B cell (primary cell): ENCODE measurements around the gene HABP2. TPM values are rescaled to one million over a fixed set of nuclear protein-coding genes. Genes with fewer than 3 reads are reported as not detected.

Source experiments
- ATAC-seq: fragments of 200-7000 bp; cut with Tn5 transposase; one replicate; pipeline ENCODE4 v1.10.0; 2021; ENCODE audit warnings: low read depth, mild to moderate bottlenecking, moderate number of reproducible peaks, moderate library complexity
- CTCF ChIA-PET: fragments of 350-600 bp; sonication (Branson Sonifier 250); formaldehyde crosslinking; loops from one replicate; lab custom pipeline; 2021; ENCODE audit warnings: antibody characterized with exemption, inconsistent platforms; lab: Charles Lee
- POLR2A ChIA-PET: fragments of 350-600 bp; sonication (Branson Sonifier 250); formaldehyde crosslinking; loops from one replicate; lab custom pipeline; 2021; ENCODE audit warnings: antibody characterized with exemption; lab: Charles Lee
- DNase-seq: peaks from one replicate; pipeline ENCODE4 v3.0.0; 2013
- H2AFZ ChIP-seq: 2 replicates; pipeline ENCODE4 v1.6.1; 2012; ENCODE audit warnings: mild to moderate bottlenecking, low read depth, low read length; ENCODE audit not compliant: insufficient read depth, poor library complexity, severe bottlenecking
- H3K27ac ChIP-seq, 2 donors: 1 replicate in 1 of 2; 2 replicates in 1 of 2; pipeline ENCODE4 v1.5.1; 2012 to 2013; ENCODE audit warnings: low read length in 2 of 2, mild to moderate bottlenecking in 2 of 2, moderate library complexity in 1 of 2
- H3K27me3 ChIP-seq, 4 experiments: fragments of 200-600 bp in 1 of 4; sonication (generic) in 1 of 4; replicated peaks in 1 of 4; 1 replicate in 2 of 4; 2 replicates in 2 of 4; pipeline versions ENCODE4 v1.6.1 to v1.7.0; 2013 to 2016; ENCODE audit warnings: low read length in 3 of 4, mild to moderate bottlenecking in 2 of 4, mixed read lengths in 1 of 4, moderate library complexity in 1 of 4; ENCODE audit not compliant: insufficient read depth in 4 of 4, control insufficient read depth in 3 of 4; ENCODE audit errors: control extremely low read depth in 1 of 4
- H3K36me3 ChIP-seq, 2 experiments: replicated peaks in 1 of 2; 1 replicate in 1 of 2; 2 replicates in 1 of 2; pipeline versions ENCODE4 v1.6.1 to v1.7.1; 2013; ENCODE audit warnings: low read length in 1 of 2; ENCODE audit not compliant: insufficient read depth in 2 of 2, control insufficient read depth in 1 of 2; ENCODE audit errors: control extremely low read depth in 1 of 2, extremely low read depth in 1 of 2
- H3K4me1 ChIP-seq, 2 donors: fragments of 200-600 bp in 1 of 2; sonication (generic) in 1 of 2; 1 replicate in 1 of 2; 2 replicates in 1 of 2; pipeline versions ENCODE4 v1.5.1 to v1.6.1; 2013 to 2017; ENCODE audit warnings: low read length in 2 of 2; ENCODE audit not compliant: control insufficient read depth in 2 of 2, insufficient read depth in 2 of 2
- H3K4me2 ChIP-seq: replicated peaks from 2 replicates; pipeline ENCODE3; 2012; ENCODE audit warnings: mild to moderate bottlenecking, low read depth, low read length; ENCODE audit not compliant: poor library complexity, severe bottlenecking
- H3K4me3 ChIP-seq, 5 experiments: fragments of 200-600 bp in 1 of 5; sonication (generic) in 1 of 5; 1 replicate in 3 of 5; 2 replicates in 2 of 5; pipeline versions ENCODE4 v1.5.1 to v1.7.0; 2011 to 2016; ENCODE audit warnings: low read length in 4 of 5, mild to moderate bottlenecking in 4 of 5, low read depth in 2 of 5, control low read depth in 1 of 5, moderate library complexity in 1 of 5; ENCODE audit not compliant: insufficient read depth in 1 of 5; ENCODE audit errors: control extremely low read depth in 1 of 5, extremely low read depth in 1 of 5
- H3K79me2 ChIP-seq: fragments of 200-600 bp; sonication (generic); one replicate; pipeline ENCODE4 v1.6.0; 2016; ENCODE audit warnings: low read length; ENCODE audit not compliant: control insufficient read depth, insufficient read depth
- H3K9ac ChIP-seq: fragments of 200-600 bp; sonication (generic); 2 replicates; pipeline ENCODE4 v1.6.1; 2017; ENCODE audit warnings: mild to moderate bottlenecking, low read length, moderate library complexity
- H3K9me3 ChIP-seq, 3 donors: one replicate each; pipeline versions ENCODE4 v1.6.1 to v1.7.1; 2013; ENCODE audit warnings: low read length in 2 of 3; ENCODE audit not compliant: control insufficient read depth in 2 of 3, insufficient read depth in 1 of 3; ENCODE audit errors: control extremely low read depth in 1 of 3
- H4K20me1 ChIP-seq: 2 replicates; pipeline ENCODE4 v1.6.0; 2012; ENCODE audit warnings: mild to moderate bottlenecking, low read length; ENCODE audit not compliant: insufficient read depth, control insufficient read depth, poor library complexity, severe bottlenecking
- H3K27ac Mint-ChIP-seq: one replicate; pipeline ENCODE4 v1.8.0; 2021; ENCODE audit warnings: mixed read lengths
- H3K27me3 Mint-ChIP-seq: one replicate; pipeline ENCODE4 v1.8.0; 2021; ENCODE audit warnings: mixed read lengths
- H3K4me1 Mint-ChIP-seq: one replicate; pipeline ENCODE4 v1.8.0; 2021; ENCODE audit warnings: mixed read lengths
- H3K4me3 Mint-ChIP-seq: one replicate; pipeline ENCODE4 v1.8.0; 2021; ENCODE audit warnings: mixed read lengths
- H3K9me3 Mint-ChIP-seq: one replicate; pipeline ENCODE4 v1.8.0; 2022; ENCODE audit warnings: mixed read lengths; ENCODE audit not compliant: insufficient read depth
- EZH2 ChIP-seq: IDR thresholded peaks from 2 replicates; pipeline ENCODE4 v1.6.1; 2012; ENCODE audit warnings: borderline replicate concordance, low read depth, mild to moderate bottlenecking, moderate library complexity, low read length; ENCODE audit not compliant: insufficient read depth, poor library complexity, severe bottlenecking
- WGBS: methylation state at CpG from one replicate; pipeline ENCODE4 v1.1.5; 2013; ENCODE audit warnings: missing lambda C conversion rate; ENCODE audit not compliant: insufficient coverage; 5-methylcytosine and 5-hydroxymethylcytosine counted together
- intact Hi-C: fragments of 100-400 bp; cut with micrococcal nuclease; formaldehyde crosslinking; loops from one replicate; pipeline ENCODE4 v1.10.0; 2022
- polyA plus RNA-seq: library from polyadenylated mRNA; depleted of rRNA; stranded (reverse); fragments of >200 nt; gene quantifications from 2 replicates; pipeline ENCODE4 v1.2.3, GENCODE V29; 2012
- total RNA-seq, 2 donors: library from RNA; stranded (reverse); fragments of 120-200 nt in 1 of 2; gene quantifications; 1 replicate in 1 of 2; 2 replicates in 1 of 2; pipeline versions ENCODE4 v1.2.3 to v1.2.4, GENCODE V29; 2013 to 2022
- TF ChIP-seq, protein P1 (sequence below): fragments of 200-600 bp; IDR thresholded peaks from one replicate; pipeline ENCODE4 v1.8.0; 2022; ENCODE audit warnings: antibody characterized with exemption, mild to moderate bottlenecking

HABP2 gene
- total and polyA plus RNA-seq, 2 donors (not counting 1 experiment from before 2014, with no cell fraction given) = not detected

DNA sequence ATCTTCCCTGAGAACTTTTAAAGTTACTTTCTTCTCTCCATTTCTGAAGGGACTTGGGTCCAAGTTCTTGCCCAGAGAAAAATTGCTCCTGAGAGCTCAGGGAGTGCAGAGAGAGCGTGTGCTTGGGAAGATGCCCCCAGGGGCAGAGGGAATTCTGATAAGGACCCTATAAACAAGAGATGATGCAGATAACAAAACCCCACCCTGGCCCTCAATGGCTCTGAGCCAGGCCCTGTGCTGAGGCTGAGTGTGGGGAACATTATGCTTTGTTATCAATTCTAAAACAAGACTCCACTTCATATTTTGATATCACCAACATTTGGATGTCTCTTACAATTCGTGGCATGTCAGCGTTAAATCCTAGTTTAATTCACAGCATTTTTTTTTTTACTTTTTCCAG lies 34.4 kb upstream of the HABP2 start:
- peaks cover 0 to 3% (median 0%) of the 10 kb centered on the region in 4 experiments for H3K27me3 ChIP-seq
- no peaks in the 10 kb centered on the region for H3K4me1 Mint-ChIP-seq
- TF ChIP-seq EZH2 = no peak
- no peak overlapping the region for H3K27ac Mint-ChIP-seq
- H3K9me3 ChIP-seq = peaks cover 0 to 3% (median 0%) of the 10 kb centered on the region in 3 donors
- peaks cover 19% of the 10 kb centered on the region for H3K27me3 Mint-ChIP-seq
- no peaks in the 10 kb centered on the region for H3K4me1 ChIP-seq
- H3K9me3 Mint-ChIP-seq = no peaks in the 10 kb centered on the region
- H3K9ac ChIP-seq = no peak overlapping the region
- H3K36me3 ChIP-seq = no peaks in the 10 kb centered on the region
- no peak for DNase-seq
- CTCF ChIA-PET = no interaction called here
- no peak overlapping the region for H2AFZ ChIP-seq
- no peak overlapping the region for H3K4me3 ChIP-seq
- H4K20me1 ChIP-seq = no peaks in the 10 kb centered on the region
- no peak overlapping the region for H3K4me3 Mint-ChIP-seq
- intact Hi-C loops = no loop called here
- H3K4me2 ChIP-seq = no peak overlapping the region
- ATAC-seq = no peak
- H3K79me2 ChIP-seq = no peaks in the 10 kb centered on the region
- POLR2A ChIA-PET = no interaction called here
- no peak overlapping the region for H3K27ac ChIP-seq
- no CpG with 5 or more reads among the region's 3 CpGs for WGBS

DNA sequence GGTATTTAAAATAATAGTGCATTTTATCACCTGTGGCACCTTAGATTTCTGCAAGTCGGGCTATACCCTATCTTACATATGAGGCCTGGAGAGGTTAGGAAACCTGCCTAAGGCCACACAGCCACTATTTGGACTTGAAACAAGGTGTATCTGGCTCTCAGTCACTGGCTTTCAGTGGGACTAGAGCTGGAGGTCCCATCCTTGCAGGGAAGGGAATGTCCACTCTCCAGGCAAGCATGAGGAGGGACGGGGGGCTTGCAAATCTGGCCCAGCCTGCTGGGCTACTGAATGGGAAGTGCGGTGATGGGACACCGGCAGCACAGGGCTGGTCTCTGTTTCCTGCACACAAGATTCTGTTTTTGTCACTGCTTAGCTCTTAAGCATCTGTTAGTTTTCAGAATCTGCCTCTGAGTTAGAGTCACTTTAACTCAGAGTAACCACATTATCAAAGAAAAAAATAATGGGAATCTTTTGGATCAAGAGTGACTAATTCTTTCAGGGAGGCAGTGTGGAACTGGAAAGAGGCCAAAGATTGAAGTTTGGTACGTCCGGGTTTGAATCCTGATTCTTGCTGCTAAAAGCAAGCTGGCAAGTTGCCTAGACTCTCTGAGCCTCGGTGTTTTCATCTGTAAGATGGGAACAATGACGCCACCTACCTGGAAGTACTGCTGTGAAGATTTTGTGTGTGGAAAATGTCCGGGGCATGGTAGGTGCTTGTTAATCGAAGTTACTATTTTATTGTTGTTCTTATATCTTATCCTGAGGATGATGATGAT lies 33.8 kb upstream of the HABP2 start:
- H3K27ac Mint-ChIP-seq = no peak overlapping the region
- peaks cover 0 to under 1% (median 0%) of the 10 kb centered on the region in 3 donors for H3K9me3 ChIP-seq
- H3K36me3 ChIP-seq = no peaks in the 10 kb centered on the region
- no peak overlapping the region for H3K27ac ChIP-seq
- ATAC-seq = no peak
- H3K27me3 ChIP-seq = peaks cover 0 to 3% (median 0%) of the 10 kb centered on the region in 4 experiments
- no peaks in the 10 kb centered on the region for H3K4me1 ChIP-seq
- H3K9ac ChIP-seq = no peak overlapping the region
- H3K27me3 Mint-ChIP-seq = peaks cover 16% of the 10 kb centered on the region
- TF ChIP-seq, protein P1, sequence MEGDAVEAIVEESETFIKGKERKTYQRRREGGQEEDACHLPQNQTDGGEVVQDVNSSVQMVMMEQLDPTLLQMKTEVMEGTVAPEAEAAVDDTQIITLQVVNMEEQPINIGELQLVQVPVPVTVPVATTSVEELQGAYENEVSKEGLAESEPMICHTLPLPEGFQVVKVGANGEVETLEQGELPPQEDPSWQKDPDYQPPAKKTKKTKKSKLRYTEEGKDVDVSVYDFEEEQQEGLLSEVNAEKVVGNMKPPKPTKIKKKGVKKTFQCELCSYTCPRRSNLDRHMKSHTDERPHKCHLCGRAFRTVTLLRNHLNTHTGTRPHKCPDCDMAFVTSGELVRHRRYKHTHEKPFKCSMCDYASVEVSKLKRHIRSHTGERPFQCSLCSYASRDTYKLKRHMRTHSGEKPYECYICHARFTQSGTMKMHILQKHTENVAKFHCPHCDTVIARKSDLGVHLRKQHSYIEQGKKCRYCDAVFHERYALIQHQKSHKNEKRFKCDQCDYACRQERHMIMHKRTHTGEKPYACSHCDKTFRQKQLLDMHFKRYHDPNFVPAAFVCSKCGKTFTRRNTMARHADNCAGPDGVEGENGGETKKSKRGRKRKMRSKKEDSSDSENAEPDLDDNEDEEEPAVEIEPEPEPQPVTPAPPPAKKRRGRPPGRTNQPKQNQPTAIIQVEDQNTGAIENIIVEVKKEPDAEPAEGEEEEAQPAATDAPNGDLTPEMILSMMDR = no peak
- TF ChIP-seq EZH2 = no peak
- H4K20me1 ChIP-seq = no peaks in the 10 kb centered on the region
- H3K9me3 Mint-ChIP-seq = no peaks in the 10 kb centered on the region
- no peaks in the 10 kb centered on the region for H3K79me2 ChIP-seq
- intact Hi-C loops = no loop called here
- ChIA-PET POLR2A (no interaction called here), CTCF (no interaction called here)
- no peak overlapping the region for H3K4me2 ChIP-seq
- H2AFZ ChIP-seq = no peak overlapping the region
- DNase-seq = no peak
- H3K4me1 Mint-ChIP-seq = no peaks in the 10 kb centered on the region
- H3K4me3 ChIP-seq = no peak overlapping the region
- no peak overlapping the region for H3K4me3 Mint-ChIP-seq
- WGBS = 84% methylated on average over 8 of the region's 10 CpGs
